ENCODE data around the gene CAPZA2.

The CAPZA2 gene

DNA sequence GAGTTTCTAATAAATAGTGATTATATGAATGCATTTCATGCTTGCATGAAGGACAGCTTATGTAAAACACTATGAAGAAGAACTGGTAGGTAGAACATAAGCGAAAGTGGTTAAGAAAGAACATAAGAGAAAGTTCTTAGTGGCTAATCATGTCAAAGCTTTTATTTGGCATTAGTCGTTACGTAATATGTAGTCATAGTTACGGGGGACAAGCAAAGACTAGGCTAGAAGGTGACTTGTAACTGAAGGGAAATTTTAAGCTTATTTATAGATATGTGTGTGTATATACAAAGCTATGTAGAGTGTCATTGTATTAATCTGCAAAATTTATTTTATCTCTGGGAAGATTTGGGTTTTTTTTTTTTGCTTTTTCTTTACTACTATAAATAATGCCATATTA lies 36.9 kb downstream of the CAPZA2 start:
- no peak for DNase-seq
- peaks cover 69% of the 10 kb centered on the region for H3K36me3 ChIP-seq (ENCODE audit: insufficient read depth, low read length)

DNA sequence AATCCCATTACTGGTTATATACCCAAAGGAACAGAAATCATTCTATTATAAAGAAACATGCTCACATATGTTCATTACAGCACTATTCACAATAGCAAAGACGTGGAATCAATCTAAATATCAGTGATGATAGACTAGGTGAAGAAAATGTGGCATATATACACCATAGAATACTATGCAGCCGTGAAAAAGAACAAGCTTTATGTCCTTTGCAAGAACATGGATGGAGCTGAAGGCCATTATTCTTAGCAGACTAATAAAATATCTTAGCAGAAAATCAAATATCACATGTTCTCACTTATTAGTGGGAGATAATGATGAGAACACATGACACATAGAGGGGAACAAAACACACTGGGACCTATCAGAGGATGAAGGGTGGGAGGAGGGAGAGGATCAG lies 38.8 kb downstream of the CAPZA2 start:
- peaks cover 12% of the 10 kb centered on the region; the same call in 1 of the 2 replicates for H4K20me1 ChIP-seq (ENCODE audit: insufficient read depth, low read length)
- H3K36me3 ChIP-seq (ENCODE audit: insufficient read depth, low read length): peaks cover 63% of the 10 kb centered on the region
- no peaks in the 10 kb centered on the region for H3K4me1 ChIP-seq (ENCODE audit: insufficient read depth, low read length)
- TF ChIP-seq, protein P1, sequence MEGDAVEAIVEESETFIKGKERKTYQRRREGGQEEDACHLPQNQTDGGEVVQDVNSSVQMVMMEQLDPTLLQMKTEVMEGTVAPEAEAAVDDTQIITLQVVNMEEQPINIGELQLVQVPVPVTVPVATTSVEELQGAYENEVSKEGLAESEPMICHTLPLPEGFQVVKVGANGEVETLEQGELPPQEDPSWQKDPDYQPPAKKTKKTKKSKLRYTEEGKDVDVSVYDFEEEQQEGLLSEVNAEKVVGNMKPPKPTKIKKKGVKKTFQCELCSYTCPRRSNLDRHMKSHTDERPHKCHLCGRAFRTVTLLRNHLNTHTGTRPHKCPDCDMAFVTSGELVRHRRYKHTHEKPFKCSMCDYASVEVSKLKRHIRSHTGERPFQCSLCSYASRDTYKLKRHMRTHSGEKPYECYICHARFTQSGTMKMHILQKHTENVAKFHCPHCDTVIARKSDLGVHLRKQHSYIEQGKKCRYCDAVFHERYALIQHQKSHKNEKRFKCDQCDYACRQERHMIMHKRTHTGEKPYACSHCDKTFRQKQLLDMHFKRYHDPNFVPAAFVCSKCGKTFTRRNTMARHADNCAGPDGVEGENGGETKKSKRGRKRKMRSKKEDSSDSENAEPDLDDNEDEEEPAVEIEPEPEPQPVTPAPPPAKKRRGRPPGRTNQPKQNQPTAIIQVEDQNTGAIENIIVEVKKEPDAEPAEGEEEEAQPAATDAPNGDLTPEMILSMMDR (IDR thresholded peaks at IDR 0.05; ENCODE audit: borderline replicate concordance, extremely low read depth, low read length, poor library complexity, severe bottlenecking): no peak
- TF ChIP-seq EZH2 (IDR thresholded peaks at IDR 0.05; ENCODE audit: borderline replicate concordance, low read depth, low read length, severe bottlenecking): no peak
- no peaks in the 10 kb centered on the region for H3K9me3 ChIP-seq (ENCODE audit: insufficient read depth, low read length, severe bottlenecking)
- no peak overlapping the region for H3K4me2 ChIP-seq (ENCODE audit: insufficient read depth, low read length)
- no peak overlapping the region for H3K27ac ChIP-seq (ENCODE audit: low read length)
- peaks cover 7% of the 10 kb centered on the region; the same call in 1 of the 2 replicates for H3K79me2 ChIP-seq (ENCODE audit: insufficient read depth, low read length)
- no peak overlapping the region for H2AFZ ChIP-seq (ENCODE audit: low read depth, low read length)
- no peak overlapping the region for H3K9ac ChIP-seq (ENCODE audit: low read depth, low read length)
- H3K4me3 ChIP-seq (ENCODE audit: low read depth in 1 of 2, low read length in 2 of 2): no peak overlapping the region
- ATAC-seq (ENCODE audit: insufficient read depth, low read depth) (no peak), DNase-seq (no peak)
- H3K27me3 ChIP-seq (ENCODE audit: insufficient read depth, low read length, poor library complexity): no peaks in the 10 kb centered on the region

More for the DNA sequence above, 36.9 kb downstream of the CAPZA2 start:
- no peak overlapping the region for H3K4me2 ChIP-seq (ENCODE audit: insufficient read depth, low read length)
- H2AFZ ChIP-seq (ENCODE audit: low read depth, low read length): no peak overlapping the region
- H3K9ac ChIP-seq (ENCODE audit: low read depth, low read length): no peak overlapping the region
- no peak overlapping the region for H3K4me3 ChIP-seq (ENCODE audit: low read depth in 1 of 2, low read length in 2 of 2)
- H3K27me3 ChIP-seq (ENCODE audit: insufficient read depth, low read length, poor library complexity): no peaks in the 10 kb centered on the region
- H3K9me3 ChIP-seq (ENCODE audit: insufficient read depth, low read length, severe bottlenecking): no peaks in the 10 kb centered on the region
- H3K27ac ChIP-seq (ENCODE audit: low read length): no peak overlapping the region
- peaks cover 12% of the 10 kb centered on the region; the same call in 1 of the 2 replicates for H4K20me1 ChIP-seq (ENCODE audit: insufficient read depth, low read length)
- no peak for TF ChIP-seq EZH2 (IDR thresholded peaks at IDR 0.05; ENCODE audit: borderline replicate concordance, low read depth, low read length, severe bottlenecking)
- TF ChIP-seq, protein P1 (IDR thresholded peaks at IDR 0.05; ENCODE audit: borderline replicate concordance, extremely low read depth, low read length, poor library complexity, severe bottlenecking): no peak
- no peaks in the 10 kb centered on the region for H3K4me1 ChIP-seq (ENCODE audit: insufficient read depth, low read length)
- H3K79me2 ChIP-seq (ENCODE audit: insufficient read depth, low read length): peaks cover 15% of the 10 kb centered on the region; the same call in 1 of the 2 replicates
- no peak for ATAC-seq (ENCODE audit: insufficient read depth, low read depth)

DNA sequence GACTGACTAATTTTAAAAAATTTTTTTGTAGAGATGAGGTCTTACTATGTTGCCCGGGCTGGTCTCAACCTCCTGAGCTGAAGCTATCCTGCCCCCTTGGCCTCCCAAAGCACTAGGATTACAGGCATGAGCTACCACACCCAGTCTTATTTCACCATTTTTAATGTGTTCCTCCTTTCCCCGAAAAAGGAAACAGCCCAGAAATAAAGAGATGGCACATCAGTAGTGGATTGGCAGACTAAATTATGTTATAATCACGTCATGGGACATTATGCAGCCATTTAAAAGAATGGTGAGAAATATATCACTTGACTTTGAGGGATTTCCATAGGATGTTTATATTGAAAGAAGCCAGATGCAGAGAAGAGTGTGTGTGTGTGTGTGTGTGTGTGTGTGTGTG lies 40.5 kb downstream of the CAPZA2 start:
- Histone ChIP-seq H3K27ac (ENCODE audit: low read length) (no peak overlapping the region), H3K9me3 (ENCODE audit: insufficient read depth, low read length, severe bottlenecking) (no peaks in the 10 kb centered on the region), H3K4me1 (ENCODE audit: insufficient read depth, low read length) (no peaks in the 10 kb centered on the region), H3K4me2 (ENCODE audit: insufficient read depth, low read length) (no peak overlapping the region), H3K79me2 (ENCODE audit: insufficient read depth, low read length) (peaks cover 3% of the 10 kb centered on the region; the same call in 1 of the 2 replicates), H3K27me3 (ENCODE audit: insufficient read depth, low read length, poor library complexity) (no peaks in the 10 kb centered on the region), H3K4me3 (ENCODE audit: low read depth in 1 of 2, low read length in 2 of 2) (no peak overlapping the region), H3K9ac (ENCODE audit: low read depth, low read length) (no peak overlapping the region), H3K36me3 (ENCODE audit: insufficient read depth, low read length) (peaks cover 71% of the 10 kb centered on the region), H2AFZ (ENCODE audit: low read depth, low read length) (no peak overlapping the region), H4K20me1 (ENCODE audit: insufficient read depth, low read length) (peaks cover 5% of the 10 kb centered on the region; the same call in 1 of the 2 replicates)
- TF ChIP-seq, protein P1 (IDR thresholded peaks at IDR 0.05; ENCODE audit: borderline replicate concordance, extremely low read depth, low read length, poor library complexity, severe bottlenecking): no peak
- TF ChIP-seq EZH2 (IDR thresholded peaks at IDR 0.05; ENCODE audit: borderline replicate concordance, low read depth, low read length, severe bottlenecking): no peak
- no peak for DNase-seq
- no peak for ATAC-seq (ENCODE audit: insufficient read depth, low read depth)

Measured in DND-41 (cell line).